SKM-1 (cell line): ENCODE data around the gene LRPAP1.
"Not testable (repeated sequence)": the region's sequence is repeated elsewhere in the genome, so short reads cannot be mapped to it uniquely, and the experiment has no call there.

Source experiments
- DNase-seq: peaks from one replicate; lab custom pipeline; 2025; ENCODE audit not compliant: unreplicated experiment; lab: John Stamatoyannopoulos, UW

Gene LRPAP1

GRCh38 chr4:3519468-3520264, 12.6 kb downstream of the LRPAP1 start:
- no peak for DNase-seq

GRCh38 chr4:3518941-3519340, 13.3 kb downstream of the LRPAP1 start:
- DNase-seq = no peak

GRCh38 chr4:3518511-3518880, 13.7 kb downstream of the LRPAP1 start:
- DNase-seq = no peak

- DNase-seq = no peak
These were observed 14.3 kb downstream of the LRPAP1 start for GRCh38 chr4:3517731-3518510.

GRCh38 chr4:3516836-3517730, 15.1 kb downstream of the LRPAP1 start:
- no peak for DNase-seq

- DNase-seq = no peak
These were observed 16.0 kb downstream of the LRPAP1 start for GRCh38 chr4:3516061-3516835.

GRCh38 chr4:3515646-3516045, 16.6 kb downstream of the LRPAP1 start:
- no peak for DNase-seq

- DNase-seq = no peak
These were observed 17.3 kb downstream of the LRPAP1 start for GRCh38 chr4:3514806-3515501.

GRCh38 chr4:3514221-3514780, 17.9 kb downstream of the LRPAP1 start:
- no peak for DNase-seq

- no peak for DNase-seq
These were observed 18.4 kb downstream of the LRPAP1 start for GRCh38 chr4:3513807-3514206.

- DNase-seq = no peak
These were observed 19.5 kb downstream of the LRPAP1 start for GRCh38 chr4:3512719-3513118.

- DNase-seq = no peak
These were observed 19.9 kb downstream of the LRPAP1 start for GRCh38 chr4:3512279-3512678.

- DNase-seq = not testable (repeated sequence)
These were observed 20.6 kb downstream of the LRPAP1 start for GRCh38 chr4:3511601-3512000.

GRCh38 chr4:3511187-3511586, 21.0 kb downstream of the LRPAP1 start:
- DNase-seq = no peak

- no peak for DNase-seq
These were observed 21.7 kb downstream of the LRPAP1 start for GRCh38 chr4:3510481-3510880.

- no peak for DNase-seq
These were observed 23.7 kb downstream of the LRPAP1 start for GRCh38 chr4:3508542-3508941.

- no peak for DNase-seq
These were observed 27.0 kb downstream of the LRPAP1 start for GRCh38 chr4:3505231-3505630.

GRCh38 chr4:3502941-3503936, 29.0 kb downstream of the LRPAP1 start:
- DNase-seq = no peak
